ENCODE data around the gene EXOC8. TPM values are rescaled to one million over a fixed set of nuclear protein-coding genes. Genes with fewer than 3 reads are reported as not detected.

The EXOC8 gene
- total RNA-seq, 1 experiment from 2014 or later: 16.9 TPM

Other genes starting within 250 kb of the EXOC8 start
- gene TRIM67, start 175.8 kb downstream of the EXOC8 start, total RNA-seq (2014; rRNA removed; shearing (Covaris generic)): 0.47 and 0.61 TPM in 2 replicates
- 71.9 and 80.1 TPM in 2 replicates for gene GNPAT, start 96.6 kb downstream of the EXOC8 start, total RNA-seq (2014; rRNA removed; shearing (Covaris generic))
- gene SPRTN, start 441 bp upstream of the EXOC8 start, total RNA-seq (2014; rRNA removed; shearing (Covaris generic)): 27.4 and 30.4 TPM in 2 replicates
- 16.9 and 22.2 TPM in 2 replicates for gene EGLN1, start 84.4 kb upstream of the EXOC8 start, total RNA-seq (2014; rRNA removed; shearing (Covaris generic))
- 33.5 and 52.2 TPM in 2 replicates for gene TSNAX, start 190.8 kb upstream of the EXOC8 start, total RNA-seq (2014; rRNA removed; shearing (Covaris generic))

Data from SJSA1 (cell line).